HG03378 (cell line): ENCODE measurements around the gene VMAC.

Experiments used
- ATAC-seq: cut with Tn5 transposase; IDR thresholded peaks from one replicate; pipeline ENCODE4 v1.9.1; 2021; ENCODE audit warnings: mild to moderate bottlenecking, moderate library complexity; ENCODE audit not compliant: unreplicated experiment

The VMAC gene

DNA sequence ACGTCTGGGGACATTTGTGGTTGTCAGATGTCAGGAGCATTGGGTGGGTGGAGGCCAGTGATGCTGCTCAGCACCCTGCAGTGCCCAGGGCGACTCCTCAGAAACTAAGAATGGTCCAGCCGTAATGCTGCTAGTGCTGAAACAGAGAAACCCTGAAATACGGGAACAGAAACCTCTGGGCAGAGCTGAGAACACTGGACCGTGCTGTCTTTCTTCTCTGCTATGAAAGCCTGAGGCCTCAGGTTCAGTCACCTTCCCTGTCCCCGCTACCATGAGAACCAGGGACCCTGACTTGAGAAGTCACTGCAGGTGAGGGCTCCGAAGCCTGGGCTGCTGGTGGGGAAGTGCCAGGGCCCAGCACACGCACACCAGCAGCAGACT, 22.8 kb downstream of the VMAC start:
- no peak for ATAC-seq

DNA sequence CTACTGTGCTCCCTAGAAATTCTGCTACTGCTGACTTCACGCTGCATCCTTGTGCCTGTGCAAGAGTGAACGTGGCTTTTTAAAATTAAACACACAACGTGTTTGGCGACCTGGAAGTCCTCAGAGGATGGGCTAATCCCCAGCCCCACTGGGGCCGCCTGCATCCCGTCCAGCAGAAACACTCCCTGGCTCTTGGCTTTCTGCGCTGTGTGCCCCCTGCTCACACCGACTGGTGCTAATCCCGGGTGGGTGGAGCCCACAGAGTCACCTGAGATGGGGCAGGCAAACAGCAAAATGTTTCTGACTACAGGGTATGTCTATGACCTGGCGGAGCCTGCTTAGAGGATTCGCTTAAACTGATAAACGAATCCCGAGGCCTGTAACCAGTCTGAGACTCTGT, 24.5 kb downstream of the VMAC start:
- ATAC-seq, result no peak

DNA sequence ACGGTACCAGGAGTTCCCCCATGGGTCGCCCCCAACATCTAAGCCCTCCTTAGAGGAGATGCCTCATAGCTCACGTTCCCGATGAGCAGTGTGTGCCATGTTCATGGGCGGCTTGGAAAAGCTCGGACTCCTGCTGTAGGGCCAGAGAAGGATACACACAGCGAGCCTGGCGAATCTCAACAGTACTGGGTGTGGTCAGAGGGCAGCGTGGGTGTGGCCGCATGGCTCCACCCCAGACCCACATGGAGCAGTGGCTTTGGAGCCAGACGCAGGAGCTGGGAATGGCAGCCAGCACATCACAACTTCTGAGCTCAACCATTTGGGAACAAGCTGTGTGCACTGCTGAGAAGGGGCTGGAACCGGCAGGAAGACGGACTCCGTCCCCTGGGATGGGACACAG, 25.0 kb downstream of the VMAC start:
- ATAC-seq, result no peak

DNA sequence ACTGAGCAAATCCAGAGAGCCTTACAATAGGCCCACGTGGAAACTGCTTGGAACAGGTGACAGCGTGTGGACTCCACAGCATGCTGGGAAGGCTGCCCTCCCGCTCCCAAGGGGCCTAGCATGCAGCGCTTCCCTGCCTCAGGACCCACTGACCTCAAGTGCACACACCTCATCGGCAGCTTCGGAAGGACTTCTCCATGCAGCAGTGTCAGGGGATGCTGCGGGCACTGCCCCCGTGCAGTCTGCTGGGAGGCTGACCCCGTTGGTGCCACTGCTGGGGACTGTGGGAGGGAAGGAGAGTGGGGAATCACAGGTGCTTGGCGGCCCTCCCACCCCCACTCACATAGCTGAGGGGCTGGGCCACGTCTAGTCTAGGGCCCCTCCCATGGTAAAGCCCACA, 26.6 kb downstream of the VMAC start:
- no peak for ATAC-seq

GRCh38 chr19:5932146-5932545, 27.5 kb downstream of the VMAC start:
- no peak for ATAC-seq

- ATAC-seq, result no peak
Measured at GRCh38 chr19:5932609-5933262, 28.1 kb downstream of the VMAC start.

DNA sequence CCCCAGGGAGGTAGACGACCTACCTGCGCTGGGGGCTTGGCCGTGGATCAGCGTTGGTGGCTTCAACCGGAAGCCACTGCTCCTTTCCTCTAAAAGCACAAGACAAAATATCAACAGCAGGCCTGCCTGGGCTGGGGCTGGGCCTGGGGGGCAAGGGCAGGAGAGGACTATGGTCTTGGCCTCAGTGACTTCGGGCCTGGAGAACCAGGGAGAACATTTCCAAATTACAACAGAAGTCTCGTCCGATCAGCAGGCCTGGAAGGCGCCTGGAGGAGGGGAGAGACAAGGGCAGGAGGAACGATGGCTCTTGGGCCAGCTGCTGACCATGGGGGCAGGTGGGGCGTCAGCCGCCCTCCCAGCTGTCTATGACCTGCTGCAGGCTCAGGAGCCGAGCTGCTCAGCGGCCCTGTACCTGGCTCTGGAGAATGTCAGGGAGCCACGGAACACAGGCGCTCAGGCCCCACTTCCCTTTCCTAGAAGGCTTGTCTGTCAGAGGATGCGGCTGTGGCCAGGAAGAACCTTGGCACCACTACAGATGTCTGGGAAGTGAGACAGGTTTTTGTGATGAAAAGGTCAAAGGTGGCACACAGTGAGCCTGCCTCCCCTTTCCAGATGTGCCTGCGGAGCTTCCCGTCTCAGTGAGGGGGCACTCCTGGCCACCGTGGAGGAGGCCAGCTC, 28.9 kb downstream of the VMAC start:
- ATAC-seq, result no peak

DNA sequence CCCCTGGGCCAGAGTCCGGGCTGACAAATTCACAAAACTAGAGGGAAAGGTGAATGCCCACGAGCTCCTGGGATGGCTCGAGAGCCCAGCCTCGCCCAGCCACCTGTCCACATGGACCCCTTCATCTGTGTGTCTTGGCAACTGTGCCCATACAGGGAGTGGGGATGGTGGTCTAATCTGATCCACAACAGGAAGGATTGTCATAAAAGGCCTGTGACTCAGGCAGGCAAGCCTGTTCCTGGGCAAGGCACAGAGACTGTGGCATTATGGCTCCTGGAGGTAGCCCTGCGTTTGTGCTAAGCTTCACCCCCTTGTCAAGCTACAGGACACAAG, 29.4 kb downstream of the VMAC start:
- ATAC-seq, result no peak

DNA sequence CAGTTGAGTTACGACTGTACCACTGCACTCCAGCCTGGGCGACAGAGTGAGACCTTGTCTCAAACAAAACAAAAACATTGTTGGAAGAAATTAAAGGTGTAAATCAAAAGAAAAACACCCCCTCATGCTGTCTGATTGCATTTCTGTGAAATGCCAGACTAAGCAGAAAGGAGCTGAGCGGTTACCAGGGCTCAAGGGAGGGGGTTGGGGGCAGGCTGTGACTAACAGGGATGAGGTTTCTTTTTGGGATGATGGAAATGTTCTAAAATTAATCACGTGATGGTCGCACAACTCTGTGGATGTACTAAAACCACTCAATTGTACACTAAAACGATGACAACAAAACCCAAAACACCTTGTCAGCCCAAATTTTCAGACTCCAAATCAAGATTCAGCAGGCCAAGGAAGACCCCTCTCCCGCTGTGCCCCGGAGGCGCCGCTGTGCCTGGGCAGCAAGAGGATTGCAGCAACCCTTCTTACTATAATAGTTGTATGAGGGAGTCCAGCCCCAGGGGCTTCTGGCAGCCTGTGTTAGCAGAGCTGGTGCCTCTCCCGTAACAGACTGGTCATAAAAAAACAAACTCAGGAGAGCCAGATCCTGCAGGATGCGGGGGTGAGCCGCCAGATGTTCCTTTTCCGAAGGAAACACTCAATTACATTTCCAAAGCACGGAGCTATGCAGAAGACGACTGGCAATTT, 30.3 kb downstream of the VMAC start:
- ATAC-seq, result no peak

- ATAC-seq, result no peak
Measured at GRCh38 chr19:5935473-5936291, 31.0 kb downstream of the VMAC start.

GRCh38 chr19:5936292-5936592, 31.6 kb downstream of the VMAC start:
- ATAC-seq, result no peak

GRCh38 chr19:5937550-5937949, 32.9 kb downstream of the VMAC start:
- no peak for ATAC-seq

- ATAC-seq, result no peak
Measured at GRCh38 chr19:5940260-5941208, 35.9 kb downstream of the VMAC start.

- ATAC-seq, result no peak
Measured at GRCh38 chr19:5941673-5942072, 37.0 kb downstream of the VMAC start.

GRCh38 chr19:5943045-5943444, 38.4 kb downstream of the VMAC start:
- no peak for ATAC-seq

DNA sequence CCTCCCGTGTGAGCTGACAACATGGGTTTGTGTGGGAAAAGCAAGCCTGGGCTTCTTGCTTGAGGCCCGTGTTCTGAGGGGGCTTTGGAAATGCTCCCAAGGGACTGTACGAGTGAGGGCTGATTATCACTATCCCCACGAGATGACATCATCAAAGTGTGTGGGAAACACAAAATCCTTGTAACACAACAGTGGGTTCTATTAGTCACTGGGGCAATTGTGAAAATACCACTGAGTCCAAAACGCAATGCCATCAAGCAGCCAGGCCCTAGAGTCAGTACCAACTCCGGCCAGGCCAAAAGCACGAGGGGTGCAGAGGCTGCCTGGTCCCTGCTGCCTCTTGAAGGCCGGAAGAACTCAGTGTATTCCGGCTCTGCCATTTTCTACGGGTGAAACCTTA, 39.0 kb downstream of the VMAC start:
- ATAC-seq, result no peak

DNA sequence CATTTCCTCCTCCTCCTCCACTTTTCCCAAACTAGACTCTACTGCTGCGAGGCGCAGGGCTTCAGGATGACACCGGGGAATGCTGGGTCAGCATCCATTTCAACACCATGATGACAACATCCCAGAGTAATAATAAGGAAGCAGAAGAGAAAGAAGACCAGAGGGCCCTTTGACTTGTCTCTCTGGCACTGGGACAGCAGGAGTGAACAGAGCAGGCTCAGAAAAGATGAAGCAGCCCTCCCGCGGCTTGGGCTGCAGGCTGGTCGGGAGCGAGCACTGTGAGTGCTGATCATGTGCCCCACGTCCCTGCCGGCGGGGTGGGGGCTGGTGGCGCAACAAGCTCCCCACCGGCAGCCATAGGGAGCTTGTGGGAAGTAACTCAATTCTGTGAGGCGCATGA, 42.8 kb downstream of the VMAC start:
- no peak for ATAC-seq

GRCh38 chr19:5948752-5949564, 44.3 kb downstream of the VMAC start:
- ATAC-seq, result no peak

DNA sequence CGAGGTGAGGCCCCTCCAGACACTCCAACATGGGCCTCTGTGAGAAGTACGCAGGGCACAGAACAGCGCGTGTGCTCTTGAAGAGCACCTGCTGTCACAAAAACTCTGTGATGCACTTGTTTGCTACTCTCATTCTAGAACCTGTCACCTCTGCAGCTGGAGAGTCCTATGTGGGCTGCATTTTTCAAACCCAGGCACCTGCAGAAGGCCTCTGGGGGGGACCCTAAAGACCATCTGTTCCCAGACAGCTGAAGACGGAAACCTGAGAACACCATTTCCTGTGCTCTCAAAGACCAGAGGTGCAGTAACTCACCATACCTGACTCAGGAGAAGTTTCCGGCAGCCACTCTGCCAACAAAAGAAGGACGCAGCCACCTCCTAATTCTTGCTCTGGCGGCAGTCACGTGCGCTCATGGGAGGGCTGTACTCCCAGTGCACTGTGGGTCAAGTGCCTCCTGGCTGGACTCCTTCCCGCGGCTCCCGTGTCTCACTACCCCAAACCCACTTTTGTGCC, 45.2 kb downstream of the VMAC start:
- ATAC-seq, result no peak

DNA sequence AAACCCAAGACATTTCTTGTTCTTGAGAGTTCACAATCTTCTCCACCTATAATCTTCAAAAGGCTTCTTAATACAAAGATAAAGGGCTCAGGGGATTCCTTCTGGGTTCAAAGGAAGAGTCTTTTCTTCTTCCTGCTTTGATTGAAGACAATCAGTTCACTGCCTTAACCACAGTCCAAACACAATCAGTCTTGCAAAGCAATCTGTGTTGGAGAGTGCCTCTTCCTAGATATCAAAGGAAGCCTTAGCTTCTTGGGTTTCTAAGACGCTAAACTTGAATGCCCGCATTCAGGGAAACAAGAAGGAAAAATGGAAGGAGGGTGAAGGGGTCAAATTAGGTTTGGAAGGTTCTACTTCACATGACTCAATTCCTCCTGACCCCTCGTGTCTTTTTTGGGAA, 46.1 kb downstream of the VMAC start:
- ATAC-seq, result no peak
